B cell (primary cell): ENCODE measurements around the gene MAL.

Experiments
- CTCF ChIP-seq: fragments of 200-600 bp; IDR thresholded peaks from one replicate; pipeline ENCODE4 v1.8.0; 2022; ENCODE audit warnings: antibody characterized with exemption, mild to moderate bottlenecking
- EZH2 ChIP-seq: IDR thresholded peaks from 2 replicates; pipeline ENCODE4 v1.6.1; 2012; ENCODE audit warnings: borderline replicate concordance, low read depth, mild to moderate bottlenecking, moderate library complexity, low read length; ENCODE audit not compliant: insufficient read depth, poor library complexity, severe bottlenecking

GRCh38 chr2:95074663-95075439 lies 49.3 kb downstream of the MAL start:
- TF ChIP-seq CTCF (no peak), EZH2 (no peak)
